Ovary (tissue), 9 donors: ENCODE measurements around the gene UFD1. TPM values are rescaled to one million over a fixed set of nuclear protein-coding genes. Genes with fewer than 3 reads are reported as not detected.

Source experiments
- DNase-seq, 5 donors: peaks; one replicate each; pipeline ENCODE4 v3.0.0-alpha.2; 2019 to 2020
- H3K27ac ChIP-seq, 2 donors: fragments of 200-600 bp; one replicate each; pipeline versions ENCODE4 v1.5.1 to v1.8.0; 2019 to 2022
- H3K27me3 ChIP-seq: fragments of 200-600 bp; one replicate; pipeline ENCODE4 v1.8.0; 2022
- H3K36me3 ChIP-seq: fragments of 200-600 bp; sonication (generic); one replicate; pipeline ENCODE4 v1.5.1; 2019
- H3K4me1 ChIP-seq: one replicate; pipeline ENCODE4 v1.8.1; 2013; ENCODE audit warnings: mild to moderate bottlenecking, moderate library complexity; ENCODE audit not compliant: insufficient read depth
- H3K4me3 ChIP-seq: fragments of 200-600 bp; sonication (generic); one replicate; pipeline ENCODE4 v1.5.1; 2017
- H3K9me3 ChIP-seq, 2 donors: fragments of 200-600 bp in 1 of 2; sonication (generic) in 1 of 2; one replicate each; pipeline versions ENCODE4 v1.5.1 to v1.8.1; 2013 to 2019; ENCODE audit warnings: mild to moderate bottlenecking in 1 of 2, moderate library complexity in 1 of 2
- EP300 ChIP-seq: sonication (generic); formaldehyde crosslinking; IDR thresholded peaks from one replicate; pipeline ENCODE4 v1.6.1; 2017; ENCODE audit warnings: antibody characterized with exemption
- POLR2A ChIP-seq: fragments of 450-650 bp; IDR thresholded peaks from one replicate; pipeline ENCODE4 v1.6.1; 2017; ENCODE audit warnings: antibody characterized with exemption, mild to moderate bottlenecking, moderate library complexity
- WGBS, 3 donors: extraction: QIAGEN DNeasy Blood & Tissue Kit in 1 of 3; methylation state at CpG; one replicate each; pipeline versions ENCODE4 v1.1.5 to v1.1.7; 2013 to 2017; 5-methylcytosine and 5-hydroxymethylcytosine counted together
- intact Hi-C, 4 donors: fragments of 100-400 bp; cut with DNase I; formaldehyde crosslinking; loops; one replicate each; pipeline versions ENCODE4 v1.11.0 to v1.15.1; 2022 to 2023
- polyA plus RNA-seq, 2 donors: library from polyadenylated mRNA; stranded (reverse); fragments of 200-250 nt in 1 of 2; fragments of 350-450 nt in 1 of 2; fragmentation: Illumina TruSeq in 1 of 2; extraction: RNeasy Lipid Tissue Mini Kit (QIAGEN cat#74804) in 1 of 2; gene quantifications; one replicate each; pipeline ENCODE4 v1.2.3, GENCODE V29; 2013 to 2014
- total RNA-seq, 7 donors: library from RNA; depleted of rRNA in 2 of 7; stranded (reverse); fragments of >200 nt in 2 of 7; fragmentation: NEBNext Ultra II Directional in 3 of 7; extraction: Animal tissue kit (Norgen Biotek cat#: 25700) in 3 of 7; gene quantifications; one replicate each; pipeline versions ENCODE4 v1.1.0 to v1.2.4, GENCODE V29; 2016 to 2023
- TF ChIP-seq, protein P1 (sequence below), 3 donors: fragments of 450-650 bp in 2 of 3; fragments of 200-600 bp in 1 of 3; IDR thresholded peaks; one replicate each; pipeline versions ENCODE4 v1.5.1 to v1.8.0; 2016 to 2022; ENCODE audit warnings: antibody characterized with exemption in 3 of 3, mild to moderate bottlenecking in 1 of 3
- donor health status: DM: no; HTN: no; CAD: no; lungs with moderate emphysema.
- donor health status: DM: no; HTN: no; CAD: no.
- donor health status: Bipolar disorder and iron deficiency.
- donor health status: DM: yes; HTN: yes; CAD: no.
- donor health status: DM: no; HTN: no; CAD: no.
- donor health status: DM: yes; HTN: yes; CAD: no.

Gene UFD1
- total and polyA plus RNA-seq, 9 donors: 19.9 to 84.5 (median 34.1) TPM

DNA sequence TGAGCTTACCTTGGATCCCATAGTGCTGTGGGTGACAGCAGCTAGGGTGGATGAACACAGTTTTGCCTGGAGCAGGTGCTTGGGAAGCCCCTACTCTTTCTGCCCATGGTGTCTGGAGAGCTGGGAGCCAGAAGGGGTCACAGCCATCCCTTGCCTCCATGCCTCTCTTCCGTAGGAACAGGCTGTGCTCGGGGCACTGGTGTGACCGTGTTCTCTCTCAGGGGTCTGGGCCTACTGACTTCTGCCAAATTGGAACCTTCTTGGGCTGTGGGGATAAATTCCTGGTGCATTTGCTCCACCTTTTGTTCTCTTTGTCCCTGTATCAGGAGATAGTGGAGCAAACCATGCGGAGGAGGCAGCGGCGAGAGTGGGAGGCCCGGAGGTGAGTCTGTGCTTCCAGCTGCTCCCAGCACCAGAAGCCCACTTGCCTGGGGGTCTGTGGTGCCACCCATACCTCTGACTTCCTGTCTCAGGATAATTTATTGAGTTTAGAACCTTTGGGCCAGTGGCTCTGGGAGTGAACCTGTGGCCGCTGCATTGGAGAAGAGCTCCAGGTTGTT is 15.1 kb upstream of the UFD1 start:
- TF ChIP-seq EP300 (no peak), POLR2A (no peak)
- TF ChIP-seq, protein P1, sequence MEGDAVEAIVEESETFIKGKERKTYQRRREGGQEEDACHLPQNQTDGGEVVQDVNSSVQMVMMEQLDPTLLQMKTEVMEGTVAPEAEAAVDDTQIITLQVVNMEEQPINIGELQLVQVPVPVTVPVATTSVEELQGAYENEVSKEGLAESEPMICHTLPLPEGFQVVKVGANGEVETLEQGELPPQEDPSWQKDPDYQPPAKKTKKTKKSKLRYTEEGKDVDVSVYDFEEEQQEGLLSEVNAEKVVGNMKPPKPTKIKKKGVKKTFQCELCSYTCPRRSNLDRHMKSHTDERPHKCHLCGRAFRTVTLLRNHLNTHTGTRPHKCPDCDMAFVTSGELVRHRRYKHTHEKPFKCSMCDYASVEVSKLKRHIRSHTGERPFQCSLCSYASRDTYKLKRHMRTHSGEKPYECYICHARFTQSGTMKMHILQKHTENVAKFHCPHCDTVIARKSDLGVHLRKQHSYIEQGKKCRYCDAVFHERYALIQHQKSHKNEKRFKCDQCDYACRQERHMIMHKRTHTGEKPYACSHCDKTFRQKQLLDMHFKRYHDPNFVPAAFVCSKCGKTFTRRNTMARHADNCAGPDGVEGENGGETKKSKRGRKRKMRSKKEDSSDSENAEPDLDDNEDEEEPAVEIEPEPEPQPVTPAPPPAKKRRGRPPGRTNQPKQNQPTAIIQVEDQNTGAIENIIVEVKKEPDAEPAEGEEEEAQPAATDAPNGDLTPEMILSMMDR (IDR thresholded peaks at IDR 0.05): no peak
- Histone ChIP-seq H3K36me3 (no peaks in the 10 kb centered on the region), H3K4me3 (no peak overlapping the region), H3K27ac (no peak overlapping the region), H3K27me3 (no peaks in the 10 kb centered on the region), H3K9me3 (no peaks in the 10 kb centered on the region), H3K4me1 (no peaks in the 10 kb centered on the region)
- intact Hi-C loops: no loop called here
- DNase-seq: no peak
- WGBS, 3 donors: 92 to 95% (median 93%) methylated on average over 8 of the region's 8 CpGs

DNA sequence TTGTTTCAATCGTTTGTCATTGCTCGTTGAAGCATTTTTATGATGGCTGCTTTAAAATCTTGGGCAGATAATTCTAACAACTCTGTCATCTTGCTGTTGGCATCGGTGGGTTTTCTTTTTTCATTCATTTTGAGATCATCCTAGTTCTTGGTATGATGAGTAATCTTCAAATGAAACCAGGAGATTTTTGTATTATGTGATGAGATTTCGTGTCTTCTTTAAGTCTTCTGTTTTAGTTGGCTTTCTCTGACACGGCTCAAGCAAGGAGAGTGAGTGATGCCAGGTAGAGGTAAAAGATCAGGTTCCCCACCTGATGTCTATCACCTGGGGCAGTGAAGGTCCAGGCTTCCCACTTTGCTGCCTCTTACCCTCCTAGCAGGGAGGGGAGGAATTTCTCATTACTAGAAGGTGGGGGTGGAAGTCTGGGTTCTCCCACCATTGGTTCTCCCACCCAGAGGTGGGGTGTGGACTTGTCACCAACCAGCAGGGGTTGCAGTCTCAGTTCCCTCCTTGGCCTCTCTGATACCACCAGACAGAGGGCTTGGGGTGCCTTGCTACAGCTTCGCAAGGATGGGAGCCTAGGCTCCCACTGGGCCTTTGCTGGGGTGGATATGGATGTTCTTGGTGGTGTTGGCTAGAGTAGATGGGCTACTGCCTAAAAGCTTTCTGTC is 13.6 kb upstream of the UFD1 start:
- intact Hi-C loops: no loop called here
- Histone ChIP-seq H3K36me3 (no peaks in the 10 kb centered on the region), H3K27me3 (no peaks in the 10 kb centered on the region), H3K27ac (no peak overlapping the region), H3K4me1 (no peaks in the 10 kb centered on the region), H3K9me3 (no peaks in the 10 kb centered on the region), H3K4me3 (no peak overlapping the region)
- WGBS, 3 donors: 91 to 94% (median 92%) methylated on average over 6 of the region's 6 CpGs
- no peak for DNase-seq
- TF ChIP-seq EP300: no peak
- TF ChIP-seq POLR2A: no peak
- TF ChIP-seq, protein P1 (IDR thresholded peaks at IDR 0.05): no peak

DNA sequence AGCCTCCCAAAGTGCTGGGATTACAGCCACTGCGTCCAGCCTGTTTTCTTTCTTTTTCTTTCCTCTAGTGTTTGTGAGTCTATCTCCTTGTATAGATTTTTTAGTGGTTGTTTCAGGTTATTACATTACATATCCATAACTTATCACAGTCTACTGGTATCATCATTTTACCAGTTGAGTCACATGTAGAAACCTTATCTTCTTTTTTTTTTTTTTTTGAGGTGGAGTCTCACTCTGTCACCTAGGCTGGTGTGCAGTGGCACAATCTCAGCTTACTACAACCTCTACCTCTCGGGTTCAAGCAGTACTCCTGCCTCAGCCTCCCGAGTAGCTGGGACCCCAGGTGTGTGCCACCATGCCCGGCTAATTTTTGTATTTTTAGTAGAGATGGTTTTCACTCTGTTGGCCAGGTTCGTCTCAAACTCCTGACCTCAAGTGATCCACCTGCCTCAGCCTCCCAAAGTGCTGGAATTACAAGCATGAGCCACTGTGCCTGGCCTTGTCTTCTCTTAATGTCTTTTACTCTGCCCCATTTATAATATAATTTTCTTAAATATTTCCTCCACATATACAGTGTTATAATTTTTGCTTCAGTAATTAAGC is 11.7 kb upstream of the UFD1 start:
- TF ChIP-seq POLR2A (no peak), EP300 (no peak)
- TF ChIP-seq, protein P1 (IDR thresholded peaks at IDR 0.05): no peak
- H3K36me3 ChIP-seq: no peaks in the 10 kb centered on the region
- intact Hi-C loops: no loop called here
- 89 to 95% (median 93%) methylated on average over 5 of the region's 5 CpGs for WGBS, 3 donors
- no peak overlapping the region for H3K27ac ChIP-seq
- H3K4me3 ChIP-seq: no peak overlapping the region
- DNase-seq: no peak
- H3K27me3 ChIP-seq: no peaks in the 10 kb centered on the region
- no peaks in the 10 kb centered on the region for H3K4me1 ChIP-seq
- no peaks in the 10 kb centered on the region for H3K9me3 ChIP-seq

DNA sequence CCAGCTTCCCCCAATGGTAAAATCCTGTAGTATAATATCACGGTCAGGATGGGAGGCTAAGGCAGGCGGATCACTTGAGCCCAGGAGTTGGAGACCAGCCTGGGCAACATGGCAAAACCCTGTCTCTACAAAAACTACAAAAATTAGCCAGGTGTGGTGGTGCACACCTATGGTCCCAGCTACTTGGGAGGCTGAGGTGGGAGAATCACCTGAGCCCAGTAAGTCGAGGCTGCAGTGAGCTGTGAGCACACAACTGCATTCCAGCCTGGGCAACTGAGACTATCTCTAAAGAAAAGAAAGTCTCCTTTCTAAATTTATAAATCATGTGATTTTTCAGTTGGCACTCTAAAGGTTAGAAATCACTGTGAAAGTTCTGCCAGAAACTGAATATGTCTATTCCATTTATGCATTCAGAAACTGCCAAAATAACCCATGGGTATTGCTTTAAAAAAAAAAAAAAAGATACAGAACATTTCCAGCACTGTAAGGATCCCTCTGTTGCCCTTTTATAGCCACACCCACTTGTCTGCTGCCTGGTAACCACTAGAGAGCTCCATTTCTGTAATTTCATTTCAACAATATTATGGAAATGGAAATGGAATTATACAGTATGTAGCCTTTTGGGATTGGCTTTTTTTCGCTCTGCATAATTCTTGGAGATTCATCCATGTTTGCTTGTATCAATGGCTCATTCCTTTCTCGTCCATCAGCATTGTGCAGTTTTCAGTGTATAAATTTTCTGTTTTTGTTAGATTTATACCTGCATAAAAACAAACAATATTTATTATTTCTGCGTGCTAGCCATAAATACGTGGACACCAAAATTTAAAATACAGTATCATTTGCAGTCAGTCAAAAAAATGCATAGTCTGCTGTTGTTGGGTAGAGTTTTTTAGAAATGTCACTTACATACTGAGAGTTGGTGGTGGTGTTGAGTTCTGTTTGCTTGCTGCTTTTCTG is 10.2 kb upstream of the UFD1 start:
- Histone ChIP-seq H3K4me1 (no peaks in the 10 kb centered on the region), H3K36me3 (no peaks in the 10 kb centered on the region), H3K27me3 (no peaks in the 10 kb centered on the region), H3K27ac (no peak overlapping the region), H3K4me3 (no peak overlapping the region), H3K9me3 (no peaks in the 10 kb centered on the region)
- intact Hi-C loops: no loop called here
- TF ChIP-seq, protein P1 (IDR thresholded peaks at IDR 0.05): no peak
- no peak for TF ChIP-seq EP300
- no peak for TF ChIP-seq POLR2A
- no peak for DNase-seq
- WGBS, 3 donors: 73 to 78% (median 76%) methylated on average over 7 of the region's 7 CpGs
